ENCODE data around the gene PNPLA7. TPM values are rescaled to one million over a fixed set of nuclear protein-coding genes. Genes with fewer than 3 reads are reported as not detected.

PNPLA7 gene
- total and polyA plus RNA-seq, 4 donors = 0.75 to 6.5 (median 2.1) TPM

DNA sequence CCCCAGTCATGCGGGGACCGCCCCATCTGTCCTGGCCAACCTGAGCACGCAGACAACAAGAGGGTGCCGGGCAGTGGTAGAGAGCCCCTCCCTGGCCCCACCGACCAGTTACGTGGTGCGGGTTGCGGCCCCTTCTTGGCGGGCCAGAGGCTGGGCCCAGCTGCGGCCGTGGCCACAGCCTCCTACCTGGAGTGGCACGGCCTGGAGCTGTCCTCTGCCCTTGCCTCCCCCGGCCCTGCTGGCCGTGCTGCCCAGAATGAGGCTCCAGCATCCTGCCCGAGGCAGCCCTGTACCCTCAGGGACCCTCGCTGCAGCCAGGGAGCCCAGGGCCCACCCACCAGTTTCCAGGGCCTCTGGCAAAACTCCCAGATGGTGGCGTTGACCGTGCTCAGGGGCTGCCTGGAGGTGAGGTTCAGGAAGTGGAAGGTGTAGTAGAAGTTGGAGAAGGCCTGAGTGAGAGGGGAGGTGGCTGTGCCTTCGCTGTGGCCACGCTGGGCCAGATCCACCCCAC is 114.8 kb downstream of the PNPLA7 start (continued):
- no peak for TF ChIP-seq YY1 (IDR thresholded peaks at IDR 0.05)
- TF ChIP-seq NR2F2 (IDR thresholded peaks at IDR 0.05) = no peak

GRCh38 chr9:137434498-137435380 is 115.5 kb downstream of the PNPLA7 start:
- Histone ChIP-seq H3K9me3 (ENCODE audit: control insufficient read depth in 4 of 4, low read length in 3 of 4) (no peaks in the 10 kb centered on the region), H3K27me3 (ENCODE audit: control insufficient read depth in 4 of 4, insufficient read depth in 4 of 4, low read length in 3 of 4) (no peaks in the 10 kb centered on the region), H3K4me1 (ENCODE audit: control insufficient read depth in 4 of 4, insufficient read depth in 4 of 4, low read length in 3 of 4) (peaks cover 0 to 4% (median 0%) of the 10 kb centered on the region in 4 donors), H3K27ac (ENCODE audit: low read depth in 1 of 2, low read length in 2 of 2) (no peak overlapping the region), H3K9ac (ENCODE audit: low read depth in 1 of 2, low read length in 2 of 2) (no peak overlapping the region), H3K4me3 (ENCODE audit: low read depth in 1 of 3, low read length in 3 of 3) (no peak overlapping the region), H3K36me3 (ENCODE audit: control insufficient read depth in 4 of 4, insufficient read depth in 3 of 4, low read depth in 1 of 4, low read length in 3 of 4) (no peaks in the 10 kb centered on the region)
- no peak for DNase-seq (ENCODE audit: low spot score)
- WGBS = 86% methylated on average over 43 of the region's 43 CpGs
- no peak for TF ChIP-seq HNF4G (IDR thresholded peaks at IDR 0.05)
- no peak for TF ChIP-seq RAD21 (IDR thresholded peaks at IDR 0.05)
- no peak for TF ChIP-seq CTCF (IDR thresholded peaks at IDR 0.05; ENCODE audit: low read depth, low read length, missing input control)
- no peak for TF ChIP-seq REST (IDR thresholded peaks at IDR 0.05)
- no peak for TF ChIP-seq ATF3 (IDR thresholded peaks at IDR 0.05)
- TF ChIP-seq JUND (IDR thresholded peaks at IDR 0.05) = no peak
- no peak for TF ChIP-seq EGR1 (IDR thresholded peaks at IDR 0.05; ENCODE audit: low read depth in 2 of 2)
- TF ChIP-seq RXRA (IDR thresholded peaks at IDR 0.05) = no peak
- no peak for TF ChIP-seq NR2F2 (IDR thresholded peaks at IDR 0.05)
- no peak for TF ChIP-seq SP1 (IDR thresholded peaks at IDR 0.05)

GRCh38 chr9:137433916-137434431 is 116.2 kb downstream of the PNPLA7 start:
- DNase-seq (ENCODE audit: low spot score) = no peak
- H3K36me3 ChIP-seq (ENCODE audit: control insufficient read depth in 4 of 4, insufficient read depth in 3 of 4, low read depth in 1 of 4, low read length in 3 of 4) = no peaks in the 10 kb centered on the region
- H3K27ac ChIP-seq (ENCODE audit: low read depth in 1 of 2, low read length in 2 of 2) = no peak overlapping the region
- H3K9ac ChIP-seq (ENCODE audit: low read depth in 1 of 2, low read length in 2 of 2) = no peak overlapping the region
- H3K4me1 ChIP-seq (ENCODE audit: control insufficient read depth in 4 of 4, insufficient read depth in 4 of 4, low read length in 3 of 4) = peaks cover 0 to 4% (median 0%) of the 10 kb centered on the region in 4 donors
- WGBS = 95% methylated on average over 26 of the region's 26 CpGs
- H3K4me3 ChIP-seq (ENCODE audit: low read depth in 1 of 3, low read length in 3 of 3) = no peak overlapping the region
- no peak for TF ChIP-seq HNF4G (IDR thresholded peaks at IDR 0.05)
- no peak for TF ChIP-seq ATF3 (IDR thresholded peaks at IDR 0.05)
- no peaks in the 10 kb centered on the region for H3K9me3 ChIP-seq (ENCODE audit: control insufficient read depth in 4 of 4, low read length in 3 of 4)
- no peaks in the 10 kb centered on the region for H3K27me3 ChIP-seq (ENCODE audit: control insufficient read depth in 4 of 4, insufficient read depth in 4 of 4, low read length in 3 of 4)
